Measurements from ENCODE around the gene CASP10.

Gene CASP10

DNA sequence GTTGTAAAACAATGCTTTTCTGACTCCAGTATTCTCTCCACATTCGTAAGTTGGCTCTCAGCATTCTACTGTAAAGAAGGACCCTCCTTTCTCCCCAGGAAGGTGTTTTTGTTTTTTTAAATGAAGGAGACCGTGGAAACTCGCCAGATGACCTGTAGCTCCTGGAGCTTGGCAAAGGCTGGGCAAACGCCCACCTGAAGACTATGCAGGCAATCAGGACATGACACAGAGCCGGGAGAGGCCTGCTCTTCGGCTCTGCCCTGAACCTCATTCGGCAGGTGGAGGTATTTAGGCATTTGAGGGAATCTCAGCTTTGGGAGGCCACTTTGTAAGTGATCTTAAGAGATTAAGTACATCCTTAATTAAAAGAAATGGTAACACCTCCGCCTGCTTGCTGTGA is 17.4 kb downstream of the CASP10 start:
- no peak for DNase-seq

DNA sequence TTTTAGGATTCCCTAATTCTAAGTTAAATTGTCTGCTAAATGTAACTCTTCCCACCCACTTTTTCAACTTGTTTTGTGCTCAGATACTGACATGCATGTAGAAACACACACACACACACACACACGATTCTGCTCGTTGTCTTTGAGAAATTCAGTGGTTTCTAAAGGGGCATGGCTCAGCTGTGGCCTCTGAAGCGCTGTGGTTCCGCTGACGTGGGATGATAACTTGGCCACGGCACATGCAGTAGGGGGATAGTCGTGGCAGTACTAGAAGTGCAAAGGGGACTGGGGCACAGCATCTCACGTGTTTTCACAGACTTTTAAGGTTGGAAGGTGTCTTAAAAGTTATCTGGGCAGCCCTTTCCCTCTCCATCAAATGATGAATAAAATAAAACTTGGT is 18.4 kb downstream of the CASP10 start:
- DNase-seq = no peak

DNA sequence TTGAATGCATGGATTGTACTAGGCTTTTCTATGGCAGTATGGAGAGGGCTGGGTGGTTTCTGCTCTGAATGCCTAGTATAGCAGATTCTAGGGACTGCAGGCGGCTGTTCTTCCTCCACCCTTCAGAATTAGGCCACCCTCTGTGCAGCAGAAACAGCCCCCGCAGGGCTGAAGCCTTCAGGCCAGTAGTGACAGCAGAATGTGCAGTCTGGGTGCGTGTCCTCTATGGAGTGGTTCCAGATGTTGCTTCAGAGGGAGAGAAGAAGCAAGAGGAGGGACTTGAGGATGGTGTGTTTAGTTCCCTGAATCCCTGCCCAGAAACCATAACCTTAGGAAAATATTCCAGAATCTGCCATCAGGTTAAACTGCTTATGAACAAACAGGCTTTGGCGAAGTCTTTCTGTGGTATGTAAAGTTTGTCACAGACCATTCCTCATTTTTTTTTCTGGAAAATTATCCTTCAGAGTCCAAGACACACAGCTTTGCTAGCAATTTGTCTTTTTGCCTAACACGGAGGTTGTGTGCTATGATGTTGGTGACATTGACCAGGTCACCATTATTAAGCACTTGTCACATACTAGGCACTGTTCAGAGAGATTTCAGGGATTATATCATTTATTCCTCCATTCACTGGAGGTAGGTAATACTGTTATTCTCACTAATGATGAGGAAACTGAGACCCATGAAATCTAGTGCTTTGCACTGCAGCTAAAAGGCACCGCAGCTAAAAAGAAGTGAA is 21.1 kb downstream of the CASP10 start:
- DNase-seq = no peak

DNA sequence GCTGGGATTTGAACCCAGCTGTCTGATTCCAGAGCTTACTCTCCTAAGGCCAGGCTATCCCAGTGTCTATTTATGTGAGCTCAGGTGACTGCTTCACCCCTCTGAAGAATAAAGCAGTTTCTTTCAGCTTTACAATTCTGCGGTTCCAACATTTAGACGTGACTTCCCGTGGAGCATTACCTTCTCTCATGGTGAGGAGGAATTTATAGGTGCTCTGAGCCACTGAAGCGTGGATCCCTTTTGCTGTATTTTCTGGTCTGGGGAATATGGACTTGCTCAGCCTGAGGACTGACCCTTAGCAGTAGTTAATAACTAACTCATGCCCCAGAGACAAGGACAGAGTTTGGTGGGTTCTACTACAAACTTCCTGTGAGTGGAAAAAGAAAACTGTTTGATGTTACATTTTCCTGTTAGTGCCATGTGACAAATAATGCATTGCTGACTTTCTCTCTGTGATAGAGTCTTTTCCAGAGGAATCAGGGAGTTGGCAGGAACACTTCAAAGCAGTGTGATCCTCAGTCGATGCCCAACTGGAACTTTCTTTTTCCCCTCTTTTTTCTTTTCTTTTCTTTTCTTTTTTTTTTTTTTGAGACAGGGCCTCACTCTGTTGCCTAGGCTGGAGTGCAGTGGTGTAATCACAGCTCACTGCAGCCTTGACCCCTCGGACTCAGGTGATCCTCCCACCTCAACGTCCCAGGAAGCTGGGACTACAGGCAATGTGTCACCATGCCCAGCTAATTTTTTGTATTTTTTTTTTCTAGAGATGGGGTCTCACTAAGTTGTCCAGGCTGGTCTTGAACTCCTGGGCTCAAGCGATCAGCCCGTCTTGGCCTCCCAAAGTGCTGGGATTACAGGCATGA is 21.9 kb downstream of the CASP10 start:
- DNase-seq = no peak

GRCh38 chr2:201205515-201205849 is 22.5 kb downstream of the CASP10 start:
- DNase-seq = no peak

DNA sequence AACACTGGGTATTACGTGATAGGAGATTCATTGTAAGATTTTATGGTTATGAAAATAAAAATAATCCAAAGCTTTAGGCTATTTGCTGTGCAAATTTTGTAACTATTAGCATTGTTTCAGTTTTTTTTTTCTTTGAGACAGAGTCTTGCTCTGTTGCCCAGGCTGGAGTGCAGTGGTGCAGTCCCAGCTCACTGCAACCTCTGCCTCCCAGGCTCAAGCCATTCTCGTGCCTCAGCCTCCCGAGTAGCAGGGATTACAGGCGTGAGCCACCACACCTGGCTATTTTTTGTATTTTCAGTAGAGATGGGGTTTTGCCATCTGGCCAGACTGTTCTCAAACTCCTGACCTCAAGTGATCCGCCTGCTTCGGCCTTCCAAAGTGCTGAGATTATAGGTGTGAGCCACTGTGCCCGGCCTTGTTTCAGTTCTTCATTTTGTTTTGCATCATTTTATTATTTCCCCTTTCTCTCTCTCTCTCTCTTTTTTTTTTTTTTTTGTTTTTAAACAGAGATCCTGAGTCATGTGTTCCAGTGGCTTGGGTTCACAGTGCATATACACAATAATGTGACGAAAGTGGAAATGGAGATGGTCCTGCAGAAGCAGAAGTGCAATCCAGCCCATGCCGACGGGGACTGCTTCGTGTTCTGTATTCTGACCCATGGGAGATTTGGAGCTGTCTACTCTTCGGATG is 25.8 kb downstream of the CASP10 start:
- no peak for DNase-seq

GRCh38 chr2:201215963-201216362 is 33.0 kb downstream of the CASP10 start:
- no peak for DNase-seq

- DNase-seq = no peak
Measured at GRCh38 chr2:201216918-201217317, 34.0 kb downstream of the CASP10 start.

DNA sequence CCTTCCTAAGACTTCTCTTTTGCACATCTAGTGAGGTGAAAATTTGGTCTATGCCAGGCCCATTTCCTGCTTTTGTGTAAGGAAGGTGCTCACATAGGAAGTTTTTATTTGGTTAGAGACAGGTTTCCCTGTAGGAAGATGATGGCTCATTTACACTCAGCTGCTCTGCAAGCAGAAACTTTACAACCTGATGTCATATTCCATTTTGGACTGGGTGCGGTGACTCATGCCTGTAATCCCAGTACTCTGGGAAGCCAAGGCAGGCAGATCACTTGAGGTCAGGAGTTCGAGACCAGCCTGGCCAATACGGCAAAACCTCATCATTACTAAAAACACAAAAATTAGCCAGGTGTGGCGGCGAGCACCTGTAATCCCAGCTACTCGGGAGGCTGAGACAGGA is 35.8 kb downstream of the CASP10 start:
- no peak for DNase-seq

DNA sequence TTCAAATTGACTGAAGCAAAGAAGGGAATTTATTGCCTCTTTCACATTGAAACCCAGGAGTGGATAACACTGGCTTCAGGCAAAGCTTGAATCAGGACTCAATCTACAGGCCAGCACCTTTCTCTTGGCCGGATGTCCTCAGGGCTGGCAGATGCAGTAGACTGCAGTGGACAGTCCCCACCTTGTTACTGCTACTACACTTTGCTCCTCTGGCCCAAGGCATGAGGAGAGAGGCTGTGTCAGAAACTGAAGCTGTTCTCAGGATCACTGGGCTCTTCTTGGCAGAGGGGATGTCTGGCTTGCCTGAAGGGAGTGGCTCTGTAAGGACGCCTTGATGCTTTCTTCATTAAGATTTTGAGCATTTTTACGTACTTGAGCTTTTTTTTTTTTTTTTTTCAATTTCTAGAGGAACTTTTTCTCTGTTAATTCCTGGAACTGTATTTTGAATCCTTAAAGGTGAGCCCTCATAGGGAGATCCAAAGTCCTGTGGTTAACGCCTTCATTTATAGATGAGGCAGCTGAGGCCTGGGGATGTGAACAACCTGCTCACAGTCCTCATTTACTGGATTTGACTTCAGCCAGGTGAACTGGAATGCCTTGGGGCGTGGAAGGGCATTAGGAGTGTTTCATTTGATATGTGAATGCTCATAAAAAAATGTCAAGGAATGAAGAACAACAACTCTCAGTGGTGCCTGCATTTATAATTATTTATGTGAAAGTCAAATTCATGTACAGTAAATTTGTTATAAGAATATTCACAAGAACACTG is 36.6 kb downstream of the CASP10 start:
- no peak for DNase-seq

GRCh38 chr2:201220102-201220570 is 37.2 kb downstream of the CASP10 start:
- no peak for DNase-seq

DNA sequence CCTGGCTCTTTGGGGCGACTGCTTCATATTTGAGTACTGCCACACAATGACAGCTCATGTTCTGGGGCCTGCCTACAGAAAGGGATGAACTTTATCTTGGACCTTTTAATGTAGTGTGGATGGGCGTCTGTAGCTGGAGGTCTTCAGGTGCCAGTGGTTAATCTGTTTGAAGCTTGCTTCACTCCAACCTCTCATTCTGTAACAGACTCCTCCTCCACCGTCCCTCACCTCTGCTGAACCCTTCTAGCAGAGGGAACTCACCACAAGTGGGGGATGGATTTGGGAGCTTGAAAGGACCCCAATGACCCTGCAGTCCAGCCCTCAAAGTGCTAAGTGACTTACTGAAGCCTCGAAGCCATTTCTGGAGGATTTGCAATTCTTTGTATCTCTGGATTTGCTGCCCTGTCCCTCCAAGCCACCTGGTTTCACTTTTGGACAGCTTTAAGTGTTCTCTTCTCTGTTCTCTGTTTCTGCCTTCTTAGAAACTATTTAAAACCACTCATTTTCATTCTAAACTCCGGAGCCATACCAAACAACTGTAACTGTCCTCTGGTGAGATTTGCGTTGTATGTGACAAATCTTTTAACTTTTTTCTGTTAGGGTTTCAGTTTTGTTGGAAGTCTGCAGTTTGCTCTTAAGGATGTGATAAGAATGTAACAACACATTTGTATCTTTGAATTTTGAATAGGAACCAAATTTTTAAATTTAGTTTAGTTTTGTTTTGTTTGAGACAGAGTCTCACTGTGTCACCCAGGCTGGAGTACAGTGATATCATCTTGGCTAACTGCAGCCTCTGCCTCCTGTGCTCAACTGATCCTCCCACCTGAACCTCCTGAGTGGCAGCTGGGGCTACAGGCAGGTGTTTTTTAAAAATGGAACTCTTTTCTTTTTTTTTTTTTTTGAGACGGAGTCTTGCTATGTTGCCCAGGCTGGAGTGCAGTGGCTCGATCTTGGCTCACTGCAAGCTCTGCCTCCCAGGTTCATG is 40.4 kb downstream of the CASP10 start:
- DNase-seq = no peak

DNA sequence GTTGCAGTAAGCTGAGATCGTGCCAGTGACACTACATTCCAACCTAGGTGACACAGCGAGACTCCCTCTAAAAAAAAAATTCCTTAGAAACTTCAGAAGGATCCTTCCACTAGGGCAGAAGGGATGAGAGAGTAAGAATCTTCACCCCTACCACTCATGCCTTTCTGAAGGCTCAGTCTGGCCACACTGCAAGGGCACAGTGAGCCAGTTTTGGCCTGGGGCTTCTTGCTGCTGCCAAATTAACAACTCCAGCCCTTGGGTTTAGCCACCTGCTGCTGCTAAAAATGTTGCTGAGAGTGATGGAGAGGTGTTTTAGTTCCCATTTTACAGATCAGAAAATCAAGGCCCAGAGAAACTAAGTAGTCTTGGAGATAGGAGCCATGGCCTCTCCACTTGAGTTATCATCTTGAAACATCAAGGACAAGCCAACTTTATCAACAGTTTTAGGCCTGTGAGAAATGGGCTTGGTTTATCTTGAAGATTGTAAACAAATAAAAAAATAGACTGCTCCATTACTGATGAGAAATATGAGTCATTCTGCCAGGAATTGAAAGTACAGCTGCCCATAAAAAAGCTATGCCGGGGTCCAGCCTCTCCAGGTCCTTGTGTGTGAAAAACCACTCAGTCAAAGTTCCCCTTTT is 45.5 kb downstream of the CASP10 start:
- no peak for DNase-seq

DNA sequence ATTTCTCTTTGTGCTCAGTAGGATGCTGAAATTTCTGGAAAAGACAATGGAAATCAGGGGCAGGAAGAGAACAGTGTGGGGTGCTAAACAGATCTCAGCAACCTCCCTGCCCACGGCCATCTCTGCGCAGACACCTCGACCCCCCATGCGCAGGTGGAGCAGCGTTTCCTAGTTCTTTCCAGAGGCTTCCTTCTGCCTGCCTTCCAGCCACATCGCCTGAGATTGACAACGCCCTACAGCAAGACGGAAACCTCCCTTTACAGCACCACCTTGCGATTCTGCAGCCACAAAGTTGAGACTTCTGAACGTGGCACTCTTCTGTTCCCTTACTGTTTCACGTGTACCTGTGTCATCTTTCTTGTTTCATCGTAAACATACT is 46.0 kb downstream of the CASP10 start:
- DNase-seq = no peak

- DNase-seq = peak; percentile 75
Measured at GRCh38 chr2:201231781-201232466, 49.0 kb downstream of the CASP10 start.

GRCh38 chr2:201232467-201232815 is 49.5 kb downstream of the CASP10 start:
- no peak for DNase-seq

GRCh38 chr2:201233192-201233811 is 50.4 kb downstream of the CASP10 start:
- DNase-seq = peak; percentile 76

DNA sequence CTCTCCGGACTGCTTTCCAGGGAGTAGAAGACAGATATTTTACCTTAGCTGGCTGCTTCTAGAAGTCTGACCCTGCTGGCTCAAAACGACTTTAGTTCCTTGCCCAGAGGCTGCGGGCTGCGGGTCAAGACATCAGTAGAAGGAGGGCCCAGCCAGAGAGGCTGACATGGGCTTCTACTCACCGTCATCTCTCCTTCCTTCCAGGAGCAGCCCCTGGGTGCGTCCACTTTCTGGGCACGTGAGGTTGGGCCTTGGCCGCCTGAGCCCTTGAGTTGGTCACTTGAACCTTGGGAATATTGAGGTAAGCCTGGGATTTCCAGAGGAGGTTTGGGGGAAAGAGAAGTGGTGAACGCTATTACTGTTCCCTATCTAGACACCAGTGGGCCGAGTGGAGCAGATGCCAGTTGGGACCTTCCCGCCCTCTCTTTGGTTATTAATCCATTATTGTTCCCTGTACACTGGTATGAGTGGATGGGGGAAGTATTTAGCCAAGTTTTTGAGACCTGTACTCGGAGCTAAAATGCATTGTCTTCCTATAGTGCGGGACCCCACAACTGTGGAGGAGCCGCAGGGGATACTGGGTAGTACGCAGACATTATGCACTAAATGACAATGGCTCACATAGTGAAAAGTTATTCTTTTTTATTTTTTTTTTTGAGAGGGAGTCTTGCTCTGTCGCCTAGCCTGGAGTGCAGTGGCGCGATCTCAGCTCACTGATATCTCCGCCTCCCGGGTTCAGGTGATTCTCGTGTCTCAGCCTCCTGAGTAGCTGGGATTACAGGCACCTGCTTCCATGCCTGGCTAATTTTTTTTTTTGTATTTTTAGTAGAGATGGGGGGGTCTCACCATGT is 51.1 kb downstream of the CASP10 start:
- no peak for DNase-seq

- no peak for DNase-seq
Measured at GRCh38 chr2:201234663-201235135, 51.8 kb downstream of the CASP10 start.
